GM19395 (cell line): ENCODE results near the gene ABCB9.

Experiments used
- ATAC-seq: cut with Tn5 transposase; IDR thresholded peaks from one replicate; pipeline ENCODE4 v1.9.1; 2021; ENCODE audit warnings: mild to moderate bottlenecking, moderate library complexity; ENCODE audit not compliant: unreplicated experiment

The ABCB9 gene

GRCh38 chr12:122995503-122996187, 29.4 kb upstream of the ABCB9 start:
- no peak for ATAC-seq

- ATAC-seq = no peak
These were observed 28.7 kb upstream of the ABCB9 start for GRCh38 chr12:122994781-122995502.

GRCh38 chr12:122994140-122994675, 27.9 kb upstream of the ABCB9 start:
- no peak for ATAC-seq

GRCh38 chr12:122992386-122992785, 26.1 kb upstream of the ABCB9 start:
- no peak for ATAC-seq

- ATAC-seq = no peak
These were observed 25.5 kb upstream of the ABCB9 start for GRCh38 chr12:122991623-122992275.

- ATAC-seq = no peak
These were observed 24.8 kb upstream of the ABCB9 start for GRCh38 chr12:122990961-122991622.

GRCh38 chr12:122990561-122990960, 24.3 kb upstream of the ABCB9 start:
- no peak for ATAC-seq

- ATAC-seq = no peak
These were observed 23.7 kb upstream of the ABCB9 start for GRCh38 chr12:122989874-122990419.

- no peak for ATAC-seq
These were observed 23.1 kb upstream of the ABCB9 start for GRCh38 chr12:122989225-122989839.

- no peak for ATAC-seq
These were observed 22.4 kb upstream of the ABCB9 start for GRCh38 chr12:122988612-122989212.

- no peak for ATAC-seq
These were observed 21.8 kb upstream of the ABCB9 start for GRCh38 chr12:122988036-122988435.

- ATAC-seq = no peak
These were observed 21.1 kb upstream of the ABCB9 start for GRCh38 chr12:122987086-122987951.

- ATAC-seq = no peak
These were observed 20.1 kb upstream of the ABCB9 start for GRCh38 chr12:122986258-122986871.

GRCh38 chr12:122985338-122986257, 19.3 kb upstream of the ABCB9 start:
- no peak for ATAC-seq

- no peak for ATAC-seq
These were observed 18.5 kb upstream of the ABCB9 start for GRCh38 chr12:122984612-122985337.

GRCh38 chr12:122983789-122984515, 17.7 kb upstream of the ABCB9 start:
- no peak for ATAC-seq
